Astrocyte (in vitro differentiated cells and primary cell): ENCODE results near the gene SLC25A40. TPM values are rescaled to one million over a fixed set of nuclear protein-coding genes. Genes with fewer than 3 reads are reported as not detected.
A peak's percentile ranks its signal among the peaks of the same experiment; 100 is the strongest.

Experiments used
- DNase-seq: peaks from one replicate; pipeline ENCODE4 v3.0.0-alpha.2; 2010; ENCODE audit warnings: low read depth
- FAIRE-seq: peaks from 2 replicates; lab custom pipeline; 2011; peaks lifted over from hg19 to GRCh38; lab: Jason Lieb, UNC
- H2AFZ ChIP-seq: 2 replicates; pipeline ENCODE4 v1.6.0; 2012; ENCODE audit warnings: low read depth, low read length, inconsistent platforms
- H3K27ac ChIP-seq: 2 replicates; pipeline ENCODE4 v1.5.1; 2011; ENCODE audit warnings: low read depth, low read length, inconsistent platforms
- H3K27me3 ChIP-seq: 2 replicates; pipeline ENCODE4 v1.6.0; 2011; ENCODE audit warnings: low read length, inconsistent platforms; ENCODE audit not compliant: insufficient read depth
- H3K36me3 ChIP-seq: 2 replicates; pipeline ENCODE4 v1.5.1; 2011; ENCODE audit warnings: low read length, inconsistent platforms; ENCODE audit not compliant: insufficient read depth
- H3K4me1 ChIP-seq: 2 replicates; pipeline ENCODE4 v1.5.1; 2011; ENCODE audit warnings: low read length, inconsistent platforms; ENCODE audit not compliant: insufficient read depth
- H3K4me2 ChIP-seq: 2 replicates; pipeline ENCODE4 v1.6.0; 2012; ENCODE audit warnings: low read length, inconsistent platforms
- H3K4me3 ChIP-seq: 2 replicates; pipeline ENCODE4 v1.5.1; 2011; ENCODE audit warnings: low read depth, mild to moderate bottlenecking, low read length, inconsistent platforms; ENCODE audit not compliant: insufficient read depth
- H3K79me2 ChIP-seq: 2 replicates; pipeline ENCODE4 v1.6.0; 2012; ENCODE audit warnings: mild to moderate bottlenecking, low read length, inconsistent platforms; ENCODE audit not compliant: insufficient read depth
- H3K9ac ChIP-seq: 2 replicates; pipeline ENCODE4 v1.6.0; 2012; ENCODE audit warnings: mild to moderate bottlenecking, low read length, inconsistent platforms
- H3K9me3 ChIP-seq: 2 replicates; pipeline ENCODE4 v1.5.1; 2012; ENCODE audit warnings: low read depth, mild to moderate bottlenecking, low read length, inconsistent platforms; ENCODE audit not compliant: insufficient read depth
- H4K20me1 ChIP-seq: 2 replicates; pipeline ENCODE4 v1.6.0; 2012; ENCODE audit warnings: low read length, inconsistent platforms; ENCODE audit not compliant: insufficient read depth
- H3K27ac Mint-ChIP-seq: one replicate; pipeline ENCODE4 v1.8.0; 2021; ENCODE audit warnings: mild to moderate bottlenecking, mixed read lengths; ENCODE audit not compliant: unreplicated experiment
- H3K27me3 Mint-ChIP-seq: one replicate; pipeline ENCODE4 v1.8.0; 2021; ENCODE audit warnings: low read depth, mixed read lengths; ENCODE audit not compliant: unreplicated experiment
- H3K36me3 Mint-ChIP-seq: one replicate; pipeline ENCODE4 v1.8.0; 2021; ENCODE audit warnings: low read depth, mixed read lengths; ENCODE audit not compliant: unreplicated experiment
- H3K4me1 Mint-ChIP-seq: one replicate; pipeline ENCODE4 v1.8.0; 2021; ENCODE audit warnings: low read depth, mixed read lengths; ENCODE audit not compliant: unreplicated experiment
- H3K4me3 Mint-ChIP-seq: one replicate; pipeline ENCODE4 v1.8.0; 2021; ENCODE audit warnings: mild to moderate bottlenecking, moderate library complexity, mixed read lengths; ENCODE audit not compliant: unreplicated experiment
- H3K9me3 Mint-ChIP-seq: one replicate; pipeline ENCODE4 v1.8.0; 2021; ENCODE audit warnings: mild to moderate bottlenecking, mixed read lengths; ENCODE audit not compliant: unreplicated experiment
- EZH2 ChIP-seq: IDR thresholded peaks from 2 replicates; pipeline ENCODE4 v1.6.1; 2012; ENCODE audit warnings: mild to moderate bottlenecking, low read length, inconsistent platforms; ENCODE audit not compliant: insufficient read depth
- total RNA-seq: library from RNA; stranded (reverse); gene quantifications from 2 replicates; pipeline ENCODE4 v1.2.1, GENCODE V29; 2021
- TF ChIP-seq, protein P1 (sequence below): IDR thresholded peaks from 2 replicates; pipeline ENCODE4 v1.5.1; 2011; ENCODE audit warnings: low read depth, mild to moderate bottlenecking, inconsistent platforms, low read length, moderate library complexity; ENCODE audit not compliant: insufficient read depth

Gene SLC25A40
- total RNA-seq, 1 donor from 2014 or later: 6.3 TPM

DNA sequence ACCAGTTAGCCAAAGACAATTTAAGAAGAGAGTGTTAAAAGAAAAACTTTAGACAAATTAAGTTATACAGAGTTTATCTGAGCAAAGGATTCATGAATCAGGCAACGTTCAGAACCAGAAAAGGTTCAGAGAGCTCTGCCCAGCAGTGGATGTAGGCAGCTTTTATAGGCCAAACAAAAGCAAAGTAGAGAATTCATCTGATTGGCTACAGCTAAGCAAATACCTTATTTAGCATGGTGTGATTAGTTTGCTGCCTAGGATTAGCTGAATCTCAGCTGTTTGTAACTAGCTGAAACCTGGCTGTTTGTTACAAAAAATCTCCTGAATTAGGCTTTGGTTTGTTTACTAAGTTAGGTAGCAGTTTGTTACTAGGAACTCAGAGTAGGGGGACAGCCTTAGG, 66.0 kb downstream of the SLC25A40 start:
- H3K36me3 ChIP-seq: no peaks in the 10 kb centered on the region
- no peak overlapping the region for H3K4me3 ChIP-seq
- no peaks in the 10 kb centered on the region for H3K4me1 ChIP-seq
- no peaks in the 10 kb centered on the region for H3K9me3 ChIP-seq
- Mint-ChIP-seq H3K9me3 (no peaks in the 10 kb centered on the region), H3K27ac (no peak overlapping the region), H3K36me3 (no peaks in the 10 kb centered on the region), H3K4me1 (no peaks in the 10 kb centered on the region), H3K4me3 (no peak overlapping the region), H3K27me3 (no peaks in the 10 kb centered on the region)
- TF ChIP-seq, protein P1, sequence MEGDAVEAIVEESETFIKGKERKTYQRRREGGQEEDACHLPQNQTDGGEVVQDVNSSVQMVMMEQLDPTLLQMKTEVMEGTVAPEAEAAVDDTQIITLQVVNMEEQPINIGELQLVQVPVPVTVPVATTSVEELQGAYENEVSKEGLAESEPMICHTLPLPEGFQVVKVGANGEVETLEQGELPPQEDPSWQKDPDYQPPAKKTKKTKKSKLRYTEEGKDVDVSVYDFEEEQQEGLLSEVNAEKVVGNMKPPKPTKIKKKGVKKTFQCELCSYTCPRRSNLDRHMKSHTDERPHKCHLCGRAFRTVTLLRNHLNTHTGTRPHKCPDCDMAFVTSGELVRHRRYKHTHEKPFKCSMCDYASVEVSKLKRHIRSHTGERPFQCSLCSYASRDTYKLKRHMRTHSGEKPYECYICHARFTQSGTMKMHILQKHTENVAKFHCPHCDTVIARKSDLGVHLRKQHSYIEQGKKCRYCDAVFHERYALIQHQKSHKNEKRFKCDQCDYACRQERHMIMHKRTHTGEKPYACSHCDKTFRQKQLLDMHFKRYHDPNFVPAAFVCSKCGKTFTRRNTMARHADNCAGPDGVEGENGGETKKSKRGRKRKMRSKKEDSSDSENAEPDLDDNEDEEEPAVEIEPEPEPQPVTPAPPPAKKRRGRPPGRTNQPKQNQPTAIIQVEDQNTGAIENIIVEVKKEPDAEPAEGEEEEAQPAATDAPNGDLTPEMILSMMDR: no peak
- TF ChIP-seq EZH2: no peak
- no peaks in the 10 kb centered on the region for H3K79me2 ChIP-seq
- H3K4me2 ChIP-seq: no peak overlapping the region
- no peaks in the 10 kb centered on the region for H4K20me1 ChIP-seq
- H3K9ac ChIP-seq: no peak overlapping the region
- H3K27me3 ChIP-seq: no peaks in the 10 kb centered on the region
- FAIRE-seq (no peak), DNase-seq (no peak)
- H3K27ac ChIP-seq: no peak overlapping the region
- H2AFZ ChIP-seq: peak overlapping the region; percentile 31

DNA sequence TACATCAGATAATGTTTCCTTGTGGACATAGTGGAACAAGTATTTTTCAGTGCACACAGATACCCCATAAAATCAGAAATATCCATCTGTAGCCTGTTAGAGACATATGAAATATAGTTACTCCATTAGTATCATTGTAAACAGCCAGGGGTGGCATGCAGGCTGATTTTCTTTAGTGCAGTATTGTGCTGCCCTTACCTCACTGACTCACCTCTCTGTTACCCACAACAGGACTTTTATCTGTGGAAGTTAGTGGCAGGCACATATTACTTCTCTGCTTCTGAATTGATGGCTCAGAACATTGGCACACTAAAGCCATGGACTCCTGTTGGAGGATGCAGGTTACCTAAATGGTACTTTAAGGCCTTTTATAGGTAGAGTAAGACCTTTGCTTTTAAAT, 70.0 kb downstream of the SLC25A40 start:
- no peak for TF ChIP-seq EZH2
- TF ChIP-seq, protein P1: no peak
- Mint-ChIP-seq H3K27ac (no peak overlapping the region), H3K36me3 (no peaks in the 10 kb centered on the region), H3K4me1 (no peaks in the 10 kb centered on the region), H3K4me3 (no peak overlapping the region), H3K9me3 (no peaks in the 10 kb centered on the region), H3K27me3 (no peaks in the 10 kb centered on the region)
- H4K20me1 ChIP-seq: no peaks in the 10 kb centered on the region
- no peaks in the 10 kb centered on the region for H3K79me2 ChIP-seq
- FAIRE-seq: no peak
- no peak overlapping the region for H3K4me3 ChIP-seq
- no peak overlapping the region for H3K9ac ChIP-seq
- no peak overlapping the region for H2AFZ ChIP-seq
- H3K9me3 ChIP-seq: no peaks in the 10 kb centered on the region
- no peak overlapping the region for H3K27ac ChIP-seq
- H3K4me2 ChIP-seq: no peak overlapping the region
- no peaks in the 10 kb centered on the region for H3K4me1 ChIP-seq
- DNase-seq: no peak
- no peaks in the 10 kb centered on the region for H3K36me3 ChIP-seq
- no peaks in the 10 kb centered on the region for H3K27me3 ChIP-seq

DNA sequence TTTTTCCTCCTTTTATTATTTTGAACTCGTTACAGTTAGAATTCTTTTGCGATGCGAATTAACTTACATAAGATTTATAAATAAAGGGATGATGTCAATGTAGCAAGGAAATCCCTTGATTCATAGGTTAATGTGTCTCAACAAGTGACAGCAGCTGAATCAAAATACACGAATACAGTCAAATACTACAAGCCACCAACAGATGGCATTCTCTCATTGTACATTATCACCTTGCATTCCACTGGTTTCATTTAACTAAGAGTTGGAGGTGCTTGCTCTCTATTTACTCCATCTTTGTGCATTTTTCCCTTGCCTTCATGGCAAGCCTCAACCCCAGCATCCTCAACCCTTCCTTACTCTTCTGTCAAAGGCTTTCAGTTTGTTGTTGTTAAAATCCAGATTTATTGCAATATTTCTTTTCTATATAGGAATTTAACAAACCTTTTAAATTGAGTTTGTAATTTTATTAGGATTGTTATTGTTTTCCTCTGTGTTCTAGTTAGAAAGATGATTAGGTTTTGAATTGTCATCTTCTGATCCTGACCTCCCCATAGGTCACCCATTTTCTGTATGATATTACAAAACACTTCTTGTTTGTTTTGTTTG, 78.3 kb downstream of the SLC25A40 start:
- Mint-ChIP-seq H3K4me1 (no peaks in the 10 kb centered on the region), H3K4me3 (no peak overlapping the region), H3K9me3 (no peaks in the 10 kb centered on the region), H3K36me3 (no peaks in the 10 kb centered on the region), H3K27ac (no peak overlapping the region), H3K27me3 (no peaks in the 10 kb centered on the region)
- DNase-seq (peak; percentile 25), FAIRE-seq (peak; percentile 20)
- H3K4me3 ChIP-seq: no peak overlapping the region
- H3K36me3 ChIP-seq: no peaks in the 10 kb centered on the region
- no peaks in the 10 kb centered on the region for H3K9me3 ChIP-seq
- H3K4me1 ChIP-seq: no peaks in the 10 kb centered on the region
- H3K79me2 ChIP-seq: no peaks in the 10 kb centered on the region
- no peak overlapping the region for H2AFZ ChIP-seq
- H3K27ac ChIP-seq: no peak overlapping the region
- H4K20me1 ChIP-seq: no peaks in the 10 kb centered on the region
- TF ChIP-seq, protein P1: peak; percentile 53
- no peak for TF ChIP-seq EZH2
- no peak overlapping the region for H3K9ac ChIP-seq
- H3K27me3 ChIP-seq: no peaks in the 10 kb centered on the region
- H3K4me2 ChIP-seq: no peak overlapping the region
